Stimulated activated CD8-positive, alpha-beta memory T cell treated with anti-CD3 and anti-CD28 coated beads, Interleukin-15, amount 100 ng/mL, for 1 hour (primary cell): ENCODE results near the gene RAB1B.
A peak's percentile ranks its signal among the peaks of the same experiment; 100 is the strongest.
"Not testable (repeated sequence)": the region's sequence is repeated elsewhere in the genome, so short reads cannot be mapped to it uniquely, and the experiment has no call there.

Experiments used
- DNase-seq: peaks from one replicate; pipeline ENCODE4 v3.0.0-alpha.2; 2020; ENCODE audit warnings: low read depth

RAB1B gene

DNA sequence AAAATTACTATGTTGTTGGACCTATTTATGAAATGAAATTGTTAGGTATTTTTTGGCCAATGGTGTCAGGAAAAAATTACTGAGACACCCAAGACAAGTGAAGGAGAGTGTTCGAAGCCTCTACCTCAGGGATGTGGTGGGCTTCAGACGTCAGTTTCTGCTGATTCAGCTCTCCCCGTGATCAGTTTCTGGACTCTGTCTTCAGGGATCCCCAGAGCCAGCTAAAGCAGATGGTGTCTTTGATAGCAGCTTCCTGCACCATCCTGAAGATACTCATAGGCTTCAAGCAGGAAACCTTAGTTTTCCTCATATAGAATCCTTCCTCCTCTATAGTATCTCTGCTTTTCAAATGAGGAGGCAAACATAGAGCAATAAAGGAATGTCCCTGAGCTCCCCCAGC, 41.0 kb downstream of the RAB1B start:
- DNase-seq: no peak

DNA sequence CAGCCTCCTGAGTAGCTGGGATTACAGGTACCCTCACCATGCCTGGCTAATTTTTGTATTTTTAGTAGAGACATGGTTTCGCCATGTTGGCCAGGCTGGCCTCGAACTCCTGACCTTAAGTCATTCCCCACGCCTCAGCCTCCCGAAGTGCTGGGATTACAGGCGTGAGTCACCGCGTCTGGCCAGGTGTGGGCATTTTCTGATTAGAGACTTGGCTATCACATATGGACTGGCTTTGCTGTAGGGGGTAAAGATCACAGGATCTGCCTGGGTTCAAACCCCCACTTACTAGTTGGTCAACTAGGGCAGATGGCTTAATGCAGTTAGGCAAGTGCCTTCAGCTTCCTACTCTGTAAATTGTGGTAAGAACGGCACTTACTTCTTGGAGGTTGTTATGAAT, 41.9 kb downstream of the RAB1B start:
- DNase-seq: no peak

DNA sequence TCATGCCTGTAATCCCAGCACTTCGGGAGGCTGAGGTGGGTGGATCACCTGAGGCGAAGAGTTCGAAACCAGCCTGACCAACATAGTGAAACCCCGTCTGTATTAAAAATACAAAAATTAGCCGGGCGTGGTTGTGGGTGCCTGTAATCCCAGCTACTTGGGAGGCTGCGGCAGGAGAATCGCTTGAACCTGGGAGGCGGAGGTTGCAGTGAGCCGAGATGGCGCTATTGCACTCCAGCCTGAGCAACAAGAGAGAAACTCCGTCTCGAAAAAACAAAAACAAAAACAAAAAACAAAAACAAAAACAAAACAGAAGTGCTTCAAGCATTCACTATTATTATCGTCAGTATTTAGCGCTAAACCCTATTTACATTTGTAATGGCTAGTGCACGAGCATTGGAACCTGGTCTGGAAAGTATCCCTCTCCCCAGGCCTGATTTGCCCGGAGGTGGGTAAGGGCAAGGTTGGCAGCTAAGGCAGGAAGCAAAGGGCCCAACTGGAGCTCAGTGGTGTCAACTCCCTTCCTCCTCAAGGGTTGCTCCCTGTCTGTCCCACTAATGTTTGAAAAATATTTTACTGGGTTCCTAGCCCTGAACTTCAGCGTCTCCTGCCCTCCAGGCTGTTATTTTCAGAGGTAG, 42.5 kb downstream of the RAB1B start:
- DNase-seq: not testable (repeated sequence)

DNA sequence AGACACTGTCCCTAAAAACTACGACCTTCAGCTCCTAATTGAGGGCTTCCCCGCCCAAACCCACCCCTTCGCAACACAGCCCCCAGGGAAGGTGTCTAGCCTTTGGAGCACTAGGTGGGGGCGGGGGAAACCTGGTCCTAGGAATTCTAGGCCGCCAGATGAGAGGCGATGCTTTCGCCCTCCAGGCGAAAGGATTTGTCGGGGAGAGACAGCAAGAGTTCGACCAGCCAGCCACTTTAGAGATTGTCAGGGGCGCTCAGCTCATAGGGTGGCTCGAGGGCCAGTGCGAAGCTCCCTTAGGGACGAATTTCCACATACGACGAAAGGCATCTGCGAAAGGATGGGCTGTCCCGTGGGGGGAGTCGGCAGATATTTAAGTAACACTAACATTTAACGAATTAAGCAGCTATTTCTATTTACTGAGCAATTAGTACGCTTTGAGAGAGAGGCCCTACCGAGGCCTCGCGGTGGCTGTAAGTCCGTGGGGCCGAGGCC, 43.1 kb downstream of the RAB1B start:
- no peak for DNase-seq

DNA sequence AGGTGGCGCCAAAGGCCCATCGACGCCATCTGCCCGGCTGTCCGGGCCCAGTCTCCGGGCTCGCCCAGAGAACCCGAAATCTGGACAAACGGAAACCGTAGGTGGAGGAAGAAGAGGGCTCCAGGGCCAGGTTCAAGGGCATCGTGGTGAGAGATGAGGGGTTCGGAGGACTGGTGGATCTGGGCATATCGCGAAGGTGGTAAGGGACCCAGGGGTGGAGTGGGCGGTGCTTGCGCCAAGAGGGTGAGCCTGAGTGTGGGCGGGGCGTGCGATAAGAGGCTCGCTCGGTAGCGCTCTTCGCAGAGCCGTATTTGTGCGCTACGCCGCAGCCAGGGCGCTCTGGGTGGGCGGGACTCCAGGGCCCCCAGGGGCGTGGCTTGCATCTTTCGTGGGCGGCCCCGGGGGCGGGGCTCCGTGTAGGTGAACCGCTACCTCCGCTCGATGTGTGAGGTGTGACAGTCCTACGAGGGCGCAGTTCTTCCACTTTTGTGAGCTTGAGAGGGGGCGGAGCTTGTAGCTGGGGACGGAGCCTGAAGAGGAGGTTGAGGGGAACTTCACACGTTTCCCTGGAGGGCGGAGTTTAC, 43.6 kb downstream of the RAB1B start:
- DNase-seq: peak; percentile 96

DNA sequence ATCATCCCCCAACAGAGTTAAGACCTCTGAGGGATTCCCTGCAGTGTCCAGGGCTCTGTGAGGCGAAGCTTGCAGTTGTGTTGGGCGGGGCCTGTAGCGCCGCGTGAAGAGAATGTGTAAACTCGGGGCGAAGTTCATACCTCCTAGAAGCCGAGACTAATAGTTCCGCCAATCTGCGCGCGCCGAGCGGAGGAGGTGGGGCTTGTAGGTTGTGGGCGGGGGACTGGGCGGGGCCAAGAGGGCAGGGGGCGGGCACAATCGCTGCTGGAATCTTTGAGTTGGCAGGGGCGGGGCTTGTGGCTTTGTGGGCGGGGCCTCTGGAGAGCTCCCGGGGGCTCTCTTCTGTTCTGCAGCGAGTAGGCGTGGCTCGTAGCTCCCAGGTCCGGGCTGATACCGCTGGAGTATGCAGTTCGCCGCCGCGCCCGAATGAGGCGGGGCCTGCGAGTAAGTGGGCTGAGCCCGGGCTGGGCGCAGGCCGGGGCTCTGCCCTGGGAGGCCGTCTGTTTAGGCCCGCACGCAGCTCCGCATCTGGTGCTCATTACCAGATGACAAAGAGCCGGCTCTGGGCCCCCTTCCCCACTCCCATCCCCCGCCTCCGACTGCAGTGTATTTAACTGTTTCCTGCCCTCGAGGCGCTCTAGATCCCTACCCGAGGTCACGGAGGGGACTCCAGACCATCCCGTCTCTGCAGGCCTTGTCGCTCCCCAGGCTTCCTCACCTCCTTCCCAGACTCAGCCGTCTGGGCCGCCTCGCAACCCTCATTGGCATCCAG, 44.3 kb downstream of the RAB1B start:
- DNase-seq: peak; percentile 97

GRCh38 chr11:66313321-66314185, 45.1 kb downstream of the RAB1B start:
- DNase-seq: no peak

- DNase-seq: no peak
Observed at GRCh38 chr11:66314186-66314501, 45.7 kb downstream of the RAB1B start.

GRCh38 chr11:66314561-66315497, 46.4 kb downstream of the RAB1B start:
- no peak for DNase-seq

- DNase-seq: no peak
Observed at GRCh38 chr11:66315498-66315885, 47.1 kb downstream of the RAB1B start.

- DNase-seq: no peak
Observed at GRCh38 chr11:66315921-66316811, 47.7 kb downstream of the RAB1B start.

- no peak for DNase-seq
Observed at GRCh38 chr11:66316849-66317251, 48.4 kb downstream of the RAB1B start, which contains the start of gene CD248. TSS of gene CD248 (minus strand) at chr11:66317044. CDS start at chr11:66317027, 17 bp downstream.

GRCh38 chr11:66317322-66317722, 48.9 kb downstream of the RAB1B start:
- no peak for DNase-seq

- DNase-seq: peak; percentile 53
Observed at GRCh38 chr11:66317723-66318599, 49.5 kb downstream of the RAB1B start.

DNA sequence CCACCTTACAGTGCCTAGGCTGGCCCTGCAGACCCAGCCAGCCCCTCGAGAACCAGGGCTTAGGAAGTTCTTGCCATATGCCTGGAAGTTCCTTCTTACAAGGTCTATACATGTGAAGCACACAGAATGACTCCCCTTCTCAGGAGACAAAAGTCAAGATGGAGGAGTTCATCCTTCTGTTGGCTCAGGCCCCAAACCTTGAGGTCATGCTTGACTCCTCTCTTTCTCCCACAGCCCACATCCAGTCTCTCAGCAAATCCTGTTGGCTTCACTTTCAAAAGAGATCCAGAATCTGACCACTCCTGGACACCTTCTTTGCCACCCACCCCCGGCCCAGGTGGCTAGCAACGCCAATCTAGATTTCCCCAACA, 50.1 kb downstream of the RAB1B start:
- DNase-seq: no peak

GRCh38 chr11:66320289-66320688, 51.9 kb downstream of the RAB1B start:
- DNase-seq: not testable (repeated sequence)

DNA sequence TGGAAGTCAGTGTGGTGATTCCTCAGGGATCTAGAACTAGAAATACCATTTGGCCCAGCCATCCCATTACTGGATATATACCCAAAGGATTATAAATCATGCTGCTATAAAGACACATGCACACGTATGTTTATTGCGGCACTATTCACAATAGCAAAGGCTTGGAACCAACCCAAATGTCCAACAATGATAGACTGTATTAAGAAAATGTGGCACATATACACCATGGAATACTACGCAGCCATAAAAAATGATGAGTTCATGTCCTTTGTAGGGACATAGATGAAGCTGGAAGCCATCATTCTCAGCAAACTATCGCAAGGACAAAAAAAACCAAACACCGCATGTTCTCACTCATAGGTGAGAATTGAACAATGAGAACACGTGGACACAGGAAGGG, 52.3 kb downstream of the RAB1B start:
- not testable (repeated sequence) for DNase-seq

- DNase-seq: no peak
Observed at GRCh38 chr11:66321606-66322005, 53.2 kb downstream of the RAB1B start.
